Psoas muscle (tissue), 8 donors: Measurements from ENCODE around the gene MYBPC2. TPM values are rescaled to one million over a fixed set of nuclear protein-coding genes. Genes with fewer than 3 reads are reported as not detected.

Experiments used
- ATAC-seq, 4 donors: fragments of 200-7000 bp; cut with Tn5 transposase; one replicate each; pipeline ENCODE4 v1.9.1; 2020; ENCODE audit warnings: moderate library complexity in 3 of 4, mild to moderate bottlenecking in 2 of 4
- DNase-seq, 2 donors: peaks; one replicate each; pipeline ENCODE4 v3.0.0-alpha.2; 2020
- H3K27ac ChIP-seq: fragments of 200-600 bp; one replicate; pipeline ENCODE4 v1.8.0; 2022
- H3K27me3 ChIP-seq, 3 donors: fragments of 200-600 bp in 1 of 3; one replicate each; pipeline versions ENCODE4 v1.6.1 to v1.8.0; 2013 to 2022; ENCODE audit warnings: low read length in 2 of 3, mild to moderate bottlenecking in 2 of 3, moderate library complexity in 1 of 3; ENCODE audit not compliant: insufficient read depth in 3 of 3
- H3K36me3 ChIP-seq, 2 donors: fragments of 200-600 bp in 1 of 2; one replicate each; pipeline versions ENCODE4 v1.6.1 to v1.8.0; 2013 to 2022; ENCODE audit warnings: low read depth in 1 of 2, mild to moderate bottlenecking in 1 of 2, moderate library complexity in 1 of 2; ENCODE audit not compliant: insufficient read depth in 1 of 2
- H3K4me1 ChIP-seq: fragments of 200-600 bp; one replicate; pipeline ENCODE4 v1.8.0; 2022
- H3K4me3 ChIP-seq: fragments of 200-600 bp; one replicate; pipeline ENCODE4 v1.8.0; 2022; ENCODE audit warnings: mild to moderate bottlenecking
- H3K9me3 ChIP-seq: fragments of 200-600 bp; one replicate; pipeline ENCODE4 v1.8.0; 2022
- WGBS, 3 donors: extraction: QIAGEN DNeasy Blood & Tissue Kit; methylation state at CpG; one replicate each; pipeline versions ENCODE4 v1.1.6 to v1.1.7; 2013; 5-methylcytosine and 5-hydroxymethylcytosine counted together
- intact Hi-C, 2 donors: fragments of 100-400 bp; cut with DNase I; formaldehyde crosslinking; loops; one replicate each; pipeline versions ENCODE4 v1.11.0 to v1.14.2; 2022
- polyA plus RNA-seq, 3 donors: library from polyadenylated mRNA; stranded (reverse); fragments of 200-250 nt; gene quantifications; one replicate each; pipeline ENCODE4 v1.2.3, GENCODE V29; 2013
- total RNA-seq, 4 donors: library from RNA; stranded (reverse); fragmentation: NEBNext Ultra II Directional in 2 of 4; extraction: Animal tissue kit (Norgen Biotek cat#: 25700) in 2 of 4; gene quantifications; one replicate each; pipeline versions ENCODE4 v1.2.1 to v1.2.4, GENCODE V29; 2021 to 2023
- TF ChIP-seq, protein P1 (sequence below): fragments of 200-600 bp; IDR thresholded peaks from one replicate; pipeline ENCODE4 v1.8.0; 2022; ENCODE audit warnings: antibody characterized with exemption
- donor health status: healthy with polysubstance abuse.
- donor health status: DM: no; HTN: no; CAD: no; lungs with moderate emphysema.
- donor health status: Bipolar disorder and iron deficiency.
- donor health status: healthy.
- donor health status: DM: yes; HTN: yes; CAD: no.
- donor health status: DM: no; HTN: no; CAD: no.
- donor health status: DM: no; HTN: no; CAD: no.
- donor health status: DM: yes; HTN: yes; CAD: no.

MYBPC2 gene
- total and polyA plus RNA-seq, 7 donors = 65.8 to 1,898 (median 1,123) TPM

DNA sequence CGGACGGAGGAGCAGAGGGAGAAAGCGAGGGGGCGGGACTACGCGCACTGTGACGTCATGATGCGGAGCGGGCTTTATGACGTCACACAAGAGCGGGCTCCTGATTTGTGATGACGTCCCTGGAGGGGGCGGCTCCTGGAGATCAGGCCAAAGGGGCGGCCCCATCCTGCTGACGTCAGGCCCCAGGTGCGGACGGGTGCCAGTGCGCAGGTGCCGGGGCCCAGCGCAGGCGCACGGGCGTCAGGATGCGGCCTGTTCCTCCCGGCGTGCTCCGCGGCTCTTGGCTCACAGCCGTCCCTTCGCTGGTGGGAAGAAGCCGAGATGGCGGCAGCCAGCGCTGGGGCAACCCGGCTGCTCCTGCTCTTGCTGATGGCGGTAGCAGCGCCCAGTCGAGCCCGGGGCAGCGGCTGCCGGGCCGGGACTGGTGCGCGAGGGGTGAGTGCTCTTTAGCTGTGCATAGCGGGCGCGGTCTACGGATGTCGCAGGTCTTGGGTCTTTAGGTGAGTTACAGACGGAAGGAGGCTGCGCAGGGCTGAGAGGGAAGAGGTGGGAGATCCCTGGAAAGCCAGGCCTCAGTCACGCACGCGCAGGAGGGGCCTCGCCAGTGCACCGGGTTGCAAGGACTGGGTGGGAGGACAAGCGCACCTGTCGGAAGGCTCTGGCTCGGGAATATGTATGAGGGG is 43.7 kb downstream of the MYBPC2 start, which contains the start of the genes EMC10 and GARIN5A:
Gene EMC10, plus strand, starts transcription at position 284 of the 683 bp plus-strand sequence. Its CDS starts 38 bp downstream, at position 322.
Gene GARIN5A, minus strand, starts transcription at position 625 of the 683 bp plus-strand sequence. Its CDS starts 460 bp downstream, at position 165.
- no peaks in the 10 kb centered on the region for H3K27me3 ChIP-seq
- H3K4me3 ChIP-seq = peak within 1 kb of the TSS; percentile 97
- H3K27ac ChIP-seq = peak within 1 kb of the TSS; percentile 84
- TF ChIP-seq, protein P1, sequence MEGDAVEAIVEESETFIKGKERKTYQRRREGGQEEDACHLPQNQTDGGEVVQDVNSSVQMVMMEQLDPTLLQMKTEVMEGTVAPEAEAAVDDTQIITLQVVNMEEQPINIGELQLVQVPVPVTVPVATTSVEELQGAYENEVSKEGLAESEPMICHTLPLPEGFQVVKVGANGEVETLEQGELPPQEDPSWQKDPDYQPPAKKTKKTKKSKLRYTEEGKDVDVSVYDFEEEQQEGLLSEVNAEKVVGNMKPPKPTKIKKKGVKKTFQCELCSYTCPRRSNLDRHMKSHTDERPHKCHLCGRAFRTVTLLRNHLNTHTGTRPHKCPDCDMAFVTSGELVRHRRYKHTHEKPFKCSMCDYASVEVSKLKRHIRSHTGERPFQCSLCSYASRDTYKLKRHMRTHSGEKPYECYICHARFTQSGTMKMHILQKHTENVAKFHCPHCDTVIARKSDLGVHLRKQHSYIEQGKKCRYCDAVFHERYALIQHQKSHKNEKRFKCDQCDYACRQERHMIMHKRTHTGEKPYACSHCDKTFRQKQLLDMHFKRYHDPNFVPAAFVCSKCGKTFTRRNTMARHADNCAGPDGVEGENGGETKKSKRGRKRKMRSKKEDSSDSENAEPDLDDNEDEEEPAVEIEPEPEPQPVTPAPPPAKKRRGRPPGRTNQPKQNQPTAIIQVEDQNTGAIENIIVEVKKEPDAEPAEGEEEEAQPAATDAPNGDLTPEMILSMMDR = no peak
- H3K4me1 ChIP-seq = peaks cover 17% of the 10 kb centered on the region
- DNase-seq (peak; percentile 90 to 95), ATAC-seq (peak; percentile 92 to 97 (median 94))
- WGBS, 3 donors = 1 to 2% (median 1%) methylated on average over 44 to 58 of the region's 58 CpGs
- no peaks in the 10 kb centered on the region for H3K9me3 ChIP-seq
- peaks cover 4 to 33% of the 10 kb centered on the region in 2 donors for H3K36me3 ChIP-seq
- intact Hi-C loops = loop anchor here (5.0 kb wide), 2 partner anchors 36 to 109 kb away; partner anchors contain the start of genes ASPDH (in 1 of the 2), JOSD2 (in 1 of the 2) and NAPSA (in 1 of the 2)

GRCh38 chr19:50476907-50477238 is 44.2 kb downstream of the MYBPC2 start:
- Histone ChIP-seq H3K4me3 (peak overlapping the region; percentile 97), H3K36me3 (peaks cover 4 to 38% of the 10 kb centered on the region in 2 donors), H3K9me3 (no peaks in the 10 kb centered on the region), H3K27me3 (no peaks in the 10 kb centered on the region), H3K4me1 (peaks cover 17% of the 10 kb centered on the region), H3K27ac (peak overlapping the region; percentile 84)
- intact Hi-C loops = loop anchor here (5.0 kb wide), 2 partner anchors 35 to 110 kb away; partner anchors contain the start of genes ASPDH (in 1 of the 2), JOSD2 (in 1 of the 2) and NAPSA (in 1 of the 2)
- TF ChIP-seq, protein P1 = no peak
- no peak for ATAC-seq
- DNase-seq = no peak
- WGBS, 3 donors = 8 to 9% (median 9%) methylated on average over 19 to 20 of the region's 20 CpGs

- H3K9me3 ChIP-seq = no peaks in the 10 kb centered on the region
- peak in 1 of 2 donors; percentile 8 for DNase-seq
- WGBS, 3 donors = 92 to 94% (median 92%) methylated on average over 17 of the region's 17 CpGs
- ATAC-seq = no peak
- H3K4me3 ChIP-seq = peak overlapping the region; percentile 97
- TF ChIP-seq, protein P1 = no peak
- no peak overlapping the region for H3K27ac ChIP-seq
- H3K27me3 ChIP-seq = no peaks in the 10 kb centered on the region
- H3K36me3 ChIP-seq = peaks cover 4 to 47% of the 10 kb centered on the region in 2 donors
- peaks cover 17% of the 10 kb centered on the region for H3K4me1 ChIP-seq
- intact Hi-C loops = loop anchor here (5.0 kb wide), 2 partner anchors 34 to 111 kb away; partner anchors contain the start of genes ASPDH (in 1 of the 2), JOSD2 (in 1 of the 2) and NAPSA (in 1 of the 2)
Measured at GRCh38 chr19:50477751-50478515, 45.2 kb downstream of the MYBPC2 start.

GRCh38 chr19:50478901-50479715 is 46.4 kb downstream of the MYBPC2 start:
- WGBS, 3 donors = 74 to 77% (median 76%) methylated on average over 18 to 19 of the region's 19 CpGs
- peak in 1 of 2 donors; percentile 76 for DNase-seq
- H3K36me3 ChIP-seq = peaks cover 4 to 50% of the 10 kb centered on the region in 2 donors
- no peaks in the 10 kb centered on the region for H3K27me3 ChIP-seq
- ATAC-seq = peak; percentile 25 to 51 (median 40)
- TF ChIP-seq, protein P1 = peak; percentile 66
- H3K4me1 ChIP-seq = peaks cover 17% of the 10 kb centered on the region
- H3K9me3 ChIP-seq = no peaks in the 10 kb centered on the region
- intact Hi-C loops = loop anchor here (5.0 kb wide), 2 partner anchors 33 to 112 kb away; partner anchors contain the start of genes ASPDH (in 1 of the 2), JOSD2 (in 1 of the 2) and NAPSA (in 1 of the 2)
- H3K4me3 ChIP-seq = no peak overlapping the region
- H3K27ac ChIP-seq = no peak overlapping the region
